DMS153 treated with DMSO at 0.1 percent for 48 hours (cell line): ENCODE results near the gene PCNT.
"Not testable (repeated sequence)": the region's sequence is repeated elsewhere in the genome, so short reads cannot be mapped to it uniquely, and the experiment has no call there.

Experiments
- DNase-seq: peaks from one replicate; lab custom pipeline; 2025; ENCODE audit not compliant: unreplicated experiment; lab: John Stamatoyannopoulos, UW

Gene PCNT

DNA sequence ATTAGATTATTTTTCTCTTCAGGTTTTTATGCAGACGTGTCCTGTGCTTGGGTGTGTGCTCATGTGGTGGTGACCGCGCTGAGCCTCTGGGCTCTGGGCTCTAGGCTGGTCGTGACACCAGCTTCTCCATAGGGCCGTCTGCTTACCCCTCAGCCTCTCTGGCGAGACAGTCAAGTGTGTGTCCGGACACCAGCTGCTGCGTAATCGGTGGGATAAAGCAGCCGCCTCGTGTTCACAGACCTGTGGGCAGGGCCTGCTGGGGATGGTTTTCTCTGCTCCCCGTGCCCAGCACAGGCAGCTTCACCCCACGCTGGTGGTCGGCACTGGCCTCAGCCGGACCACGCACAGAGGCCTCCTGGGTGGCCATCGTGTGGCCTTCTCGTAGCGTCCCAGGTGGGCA is 101.1 kb downstream of the PCNT start:
- DNase-seq, result no peak

DNA sequence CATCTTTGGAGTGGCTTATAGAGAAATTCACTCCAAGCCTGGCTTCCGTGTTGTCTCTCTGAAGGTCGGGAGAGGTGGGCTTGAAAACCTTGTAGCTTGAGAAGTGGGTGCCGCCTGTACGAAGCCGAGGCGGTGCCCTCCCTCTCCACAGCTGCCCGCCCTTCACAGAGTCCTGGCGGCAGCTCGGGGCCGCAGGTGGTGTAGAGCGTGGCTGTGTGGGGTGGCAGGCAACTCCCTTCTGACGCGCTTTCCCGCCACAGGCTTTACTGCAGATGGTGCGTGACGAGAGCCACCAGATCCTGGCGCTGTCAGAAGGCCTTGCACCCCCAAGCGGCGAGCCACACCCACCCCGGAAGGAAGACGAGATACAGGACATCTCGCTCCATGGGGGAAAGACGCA is 101.6 kb downstream of the PCNT start:
- DNase-seq, result peak; percentile 4

DNA sequence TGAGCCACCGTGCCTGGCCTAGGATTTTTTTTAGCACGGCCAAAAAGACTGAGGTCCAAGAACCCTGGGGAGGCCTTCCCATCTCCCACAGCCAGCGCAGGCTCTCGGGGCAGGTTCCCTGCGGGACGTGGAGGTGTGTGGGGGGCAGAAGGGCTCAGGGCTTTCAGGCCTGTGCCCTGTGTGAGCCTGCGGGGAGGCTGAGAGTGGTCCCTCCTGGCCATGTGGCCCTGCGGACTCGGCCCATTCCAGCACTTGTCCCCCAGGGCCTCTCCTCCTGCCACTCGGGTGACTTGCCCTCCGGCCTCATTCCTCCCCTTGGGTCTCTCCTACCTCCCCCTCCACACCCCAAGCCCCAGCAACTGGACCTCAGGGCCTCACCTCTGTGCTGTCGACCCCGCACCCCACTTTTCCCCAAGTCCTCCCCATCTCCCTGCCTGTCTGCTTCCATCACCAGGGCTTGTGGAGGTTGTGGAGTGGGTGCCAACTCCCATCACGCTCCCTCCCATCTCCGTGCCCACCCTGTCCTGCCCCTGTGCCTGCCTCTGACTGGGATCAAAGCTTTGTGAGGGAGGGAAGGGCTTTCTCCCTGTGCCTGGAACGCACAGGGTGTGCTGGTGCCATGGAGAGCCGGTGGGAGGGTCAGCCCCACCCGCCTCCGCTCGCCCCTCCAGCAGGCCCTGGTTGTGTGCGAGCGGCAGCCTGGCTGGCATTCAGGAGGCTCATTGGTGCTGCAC is 102.5 kb downstream of the PCNT start:
- DNase-seq, result no peak

DNA sequence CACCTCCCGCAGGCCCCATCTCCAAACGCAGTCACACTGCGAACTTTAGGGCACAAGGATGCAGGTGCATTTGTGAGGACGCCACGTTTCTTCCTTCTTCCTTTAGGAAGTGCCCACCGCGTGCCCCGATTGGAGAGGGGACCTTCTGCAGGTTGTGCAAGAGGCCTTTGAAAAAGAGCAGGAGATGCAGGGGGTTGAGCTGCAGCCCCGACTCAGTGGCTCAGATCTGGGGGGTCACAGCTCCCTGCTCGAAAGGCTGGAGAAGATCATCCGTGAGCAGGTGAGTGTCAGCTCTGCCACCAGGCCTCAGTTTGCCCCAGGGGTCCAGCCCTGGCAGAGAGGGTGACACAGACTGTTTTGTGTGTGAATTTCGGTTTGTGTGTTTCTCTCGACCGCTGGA is 103.6 kb downstream of the PCNT start:
- no peak for DNase-seq

DNA sequence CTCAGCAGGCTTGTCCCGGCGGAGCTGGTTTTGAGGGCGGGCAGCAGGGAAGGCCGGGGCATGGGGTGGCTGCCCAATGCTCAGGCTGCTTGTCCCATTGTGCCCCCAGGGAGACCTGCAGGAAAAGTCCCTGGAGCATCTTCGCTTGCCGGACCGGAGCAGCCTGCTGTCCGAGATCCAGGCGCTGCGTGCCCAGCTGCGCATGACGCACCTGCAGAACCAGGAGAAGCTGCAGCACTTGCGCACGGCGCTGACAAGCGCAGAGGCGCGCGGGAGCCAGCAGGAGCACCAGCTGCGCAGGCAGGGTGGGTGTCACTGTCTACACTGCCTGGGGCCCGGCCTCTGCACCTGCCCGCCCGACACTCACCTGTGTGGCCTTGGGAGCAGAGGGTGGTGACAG is 104.3 kb downstream of the PCNT start:
- DNase-seq, result no peak

DNA sequence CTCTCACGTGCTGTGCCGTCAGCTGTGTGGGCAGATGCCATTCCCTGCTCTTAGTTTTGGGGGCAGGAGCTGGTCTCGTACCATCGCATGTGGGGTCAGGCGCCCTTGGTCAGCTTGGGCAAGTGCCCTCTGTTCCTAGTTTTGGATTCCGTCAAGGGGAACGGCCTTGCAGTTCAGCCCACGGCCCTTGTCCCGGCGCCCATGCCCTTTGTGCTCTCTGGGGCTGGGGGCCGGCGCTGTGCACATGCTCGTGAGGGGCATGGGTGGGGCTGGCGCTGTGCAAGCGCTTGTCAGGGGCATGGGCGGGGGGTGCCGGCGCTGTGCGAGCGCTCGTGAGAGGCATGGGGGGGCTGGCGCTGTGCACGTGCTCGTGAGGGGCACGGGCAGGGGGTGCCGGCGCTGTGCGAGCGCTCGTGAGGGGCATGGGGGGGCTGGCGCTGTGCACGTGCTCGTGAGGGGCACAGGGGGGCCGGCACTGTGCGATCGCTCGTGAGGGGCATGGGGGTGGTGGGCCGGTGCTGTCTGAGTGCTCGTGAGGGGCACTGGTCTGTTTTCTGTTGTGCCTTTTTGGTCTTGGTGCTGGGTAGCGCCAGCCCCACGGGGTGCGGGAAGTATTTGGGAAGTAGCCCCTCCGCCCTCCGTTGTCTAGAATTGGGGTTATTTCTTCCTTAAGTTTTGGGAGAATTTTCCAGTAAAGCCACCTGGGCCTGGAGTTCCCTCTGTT is 105.2 kb downstream of the PCNT start:
- no peak for DNase-seq

DNA sequence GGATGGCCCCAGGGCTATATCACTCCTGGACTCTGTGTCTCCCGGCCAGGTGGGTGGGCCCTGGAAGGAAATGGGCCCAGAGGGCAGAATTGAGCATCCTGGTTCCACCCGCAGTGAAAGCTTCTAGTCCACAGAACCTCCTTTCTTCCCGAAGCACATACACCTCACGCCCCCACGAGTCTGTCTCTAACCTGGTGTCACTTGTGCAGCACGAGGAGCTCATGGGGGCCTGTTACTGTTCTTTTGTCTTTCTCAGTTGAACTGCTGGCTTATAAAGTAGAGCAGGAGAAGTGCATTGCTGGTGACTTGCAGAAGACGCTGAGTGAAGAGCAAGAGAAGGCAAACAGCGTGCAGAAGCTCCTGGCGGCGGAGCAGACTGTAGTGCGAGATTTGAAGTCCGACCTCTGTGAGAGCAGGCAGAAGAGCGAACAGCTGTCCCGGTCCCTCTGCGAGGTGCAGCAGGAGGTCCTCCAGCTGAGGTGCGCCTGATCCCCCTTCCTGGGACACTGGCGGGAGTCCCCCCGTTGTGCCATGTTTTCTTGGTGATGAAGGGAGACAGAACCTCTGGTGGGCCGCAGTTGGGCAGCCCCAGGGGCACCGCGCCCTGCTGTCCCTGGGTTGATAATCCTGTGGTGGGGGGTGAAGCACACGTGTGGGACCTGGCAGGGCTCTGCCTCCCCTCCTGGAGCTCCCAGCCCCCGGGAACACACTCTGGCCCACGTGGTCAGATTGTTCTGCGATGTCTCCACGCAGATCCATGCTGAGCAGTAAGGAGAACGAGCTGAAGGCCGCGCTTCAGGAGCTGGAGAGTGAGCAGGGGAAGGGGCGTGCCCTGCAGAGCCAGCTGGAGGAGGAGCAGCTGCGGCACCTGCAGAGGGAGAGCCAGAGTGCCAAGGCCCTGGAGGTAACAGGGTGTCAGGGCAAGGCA is 106.1 kb downstream of the PCNT start:
- no peak for DNase-seq

DNA sequence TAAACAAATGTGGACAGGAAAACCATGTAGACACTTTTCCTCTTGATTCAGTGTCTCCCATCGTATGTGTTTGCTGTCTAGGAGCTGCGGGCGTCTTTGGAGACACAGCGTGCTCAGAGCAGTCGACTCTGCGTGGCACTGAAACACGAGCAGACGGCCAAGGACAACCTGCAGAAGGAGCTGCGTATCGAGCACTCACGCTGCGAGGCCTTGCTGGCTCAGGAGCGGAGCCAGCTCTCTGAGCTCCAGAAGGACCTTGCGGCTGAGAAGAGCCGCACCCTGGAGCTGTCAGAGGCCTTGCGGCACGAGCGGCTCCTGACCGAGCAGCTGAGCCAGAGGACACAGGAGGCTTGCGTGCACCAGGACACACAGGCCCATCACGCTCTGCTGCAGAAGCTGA is 107.5 kb downstream of the PCNT start:
- DNase-seq, result no peak

DNA sequence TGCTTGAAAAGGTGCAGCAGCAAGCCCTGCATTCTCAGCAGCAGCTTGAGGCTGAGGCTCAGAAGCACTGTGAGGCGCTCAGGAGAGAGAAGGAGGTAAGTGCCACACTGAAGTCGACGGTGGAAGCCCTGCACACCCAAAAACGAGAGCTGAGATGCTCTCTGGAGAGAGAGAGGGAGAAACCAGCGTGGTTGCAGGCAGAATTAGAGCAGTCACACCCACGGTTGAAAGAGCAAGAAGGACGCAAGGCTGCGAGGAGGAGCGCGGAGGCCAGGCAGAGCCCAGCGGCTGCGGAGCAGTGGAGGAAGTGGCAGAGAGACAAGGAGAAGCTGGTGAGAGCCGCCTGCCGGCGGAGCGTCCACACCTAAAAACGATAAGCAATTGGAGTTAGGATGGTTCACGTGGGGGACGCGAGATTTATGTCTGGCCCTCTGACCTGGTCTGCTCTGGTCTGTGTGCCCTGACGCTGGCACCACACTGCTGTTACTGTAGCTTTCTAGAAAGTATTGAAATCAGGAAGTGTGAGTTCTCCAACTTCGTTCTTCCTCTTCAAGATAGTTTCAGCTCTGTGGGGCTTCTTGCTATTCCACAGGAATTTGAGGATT is 108.0 kb downstream of the PCNT start:
- DNase-seq, result no peak

DNA sequence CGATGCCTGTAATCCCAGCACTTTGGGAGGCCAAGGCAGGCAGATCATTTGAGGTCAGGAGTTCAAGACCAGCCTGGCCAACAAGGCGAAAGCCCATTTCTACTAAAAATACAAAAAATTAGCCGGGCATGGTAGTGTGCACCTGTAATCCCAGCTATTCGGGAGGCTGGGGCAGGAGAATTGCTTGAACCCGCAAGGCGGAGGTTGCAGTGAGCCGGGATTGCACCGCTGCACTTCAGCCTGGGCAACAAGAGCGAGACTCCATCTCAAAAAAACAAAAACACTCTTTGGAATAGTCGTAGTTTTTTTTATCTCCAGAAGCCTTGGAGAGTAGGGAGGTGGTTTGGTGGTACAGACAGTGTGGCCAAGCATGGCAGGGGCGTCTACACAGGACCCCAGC is 109.2 kb downstream of the PCNT start:
- not testable (repeated sequence) for DNase-seq

DNA sequence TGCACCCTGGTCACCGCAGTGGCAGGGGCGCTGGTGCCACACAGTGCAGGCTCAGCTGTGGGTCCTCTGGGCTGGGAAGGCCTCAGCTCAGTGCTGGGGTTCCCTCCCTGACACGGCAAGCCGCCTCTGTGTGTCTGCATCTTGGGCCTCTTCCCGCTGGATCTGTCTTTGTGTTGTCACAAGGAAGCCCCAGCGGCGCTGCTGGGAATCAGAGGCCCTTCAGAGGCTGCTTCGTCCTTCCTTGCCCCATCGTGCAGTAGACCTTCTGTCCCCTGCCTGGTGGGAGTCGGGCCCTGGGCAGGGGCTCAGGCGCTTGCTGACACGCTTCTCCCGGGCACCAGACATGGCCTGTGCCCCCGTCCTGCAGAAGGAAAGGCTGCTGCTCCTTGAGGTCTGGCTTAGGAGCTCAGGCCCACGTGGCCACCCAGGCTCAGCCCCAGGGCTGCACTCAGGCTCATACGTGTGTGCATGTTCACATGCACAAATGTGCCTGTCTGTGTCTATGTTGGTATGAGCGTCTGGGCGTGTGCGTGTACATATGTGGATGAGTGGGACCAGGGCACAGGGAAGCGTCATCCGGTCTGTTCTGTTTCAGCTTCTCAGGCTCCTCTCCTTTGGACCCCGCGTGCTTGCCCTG is 110.5 kb downstream of the PCNT start:
- no peak for DNase-seq

DNA sequence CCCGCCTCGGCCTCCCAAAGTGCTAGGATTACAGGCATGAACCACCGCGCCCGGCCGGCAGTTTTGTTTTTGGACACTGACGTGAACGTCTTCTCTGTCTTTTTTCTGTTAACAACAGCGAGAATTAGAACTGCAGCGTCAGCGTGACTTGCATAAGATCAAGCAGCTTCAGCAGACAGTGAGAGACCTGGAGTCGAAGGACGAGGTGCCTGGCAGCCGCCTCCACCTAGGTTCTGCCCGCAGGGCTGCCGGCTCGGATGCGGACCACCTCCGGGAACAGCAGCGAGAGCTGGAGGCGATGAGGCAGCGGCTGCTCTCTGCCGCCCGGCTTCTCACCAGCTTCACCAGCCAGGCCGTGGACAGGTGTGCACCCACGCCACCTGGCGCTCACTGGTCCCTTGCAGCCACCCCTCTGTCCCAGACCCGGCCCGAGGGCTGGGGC is 111.9 kb downstream of the PCNT start:
- no peak for DNase-seq

DNA sequence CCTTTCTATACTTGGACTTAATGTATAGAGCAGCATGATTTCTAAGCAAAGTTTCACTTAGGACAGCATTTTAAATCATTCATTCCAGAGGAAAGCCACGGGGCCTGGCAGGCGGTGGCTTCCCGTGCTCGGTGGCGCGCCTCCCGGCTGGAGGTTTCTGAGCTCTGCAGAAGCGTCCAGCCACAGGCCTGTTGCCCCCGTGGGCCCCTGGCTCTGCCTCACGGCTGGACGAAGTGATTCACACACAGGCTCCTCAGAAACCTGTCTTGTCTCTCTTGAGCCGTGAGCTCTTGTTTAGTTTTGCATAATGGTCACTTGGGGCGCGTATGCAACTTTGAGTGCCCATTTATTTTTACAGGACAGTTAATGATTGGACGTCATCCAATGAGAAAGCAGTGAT is 112.7 kb downstream of the PCNT start:
- DNase-seq, result no peak

DNA sequence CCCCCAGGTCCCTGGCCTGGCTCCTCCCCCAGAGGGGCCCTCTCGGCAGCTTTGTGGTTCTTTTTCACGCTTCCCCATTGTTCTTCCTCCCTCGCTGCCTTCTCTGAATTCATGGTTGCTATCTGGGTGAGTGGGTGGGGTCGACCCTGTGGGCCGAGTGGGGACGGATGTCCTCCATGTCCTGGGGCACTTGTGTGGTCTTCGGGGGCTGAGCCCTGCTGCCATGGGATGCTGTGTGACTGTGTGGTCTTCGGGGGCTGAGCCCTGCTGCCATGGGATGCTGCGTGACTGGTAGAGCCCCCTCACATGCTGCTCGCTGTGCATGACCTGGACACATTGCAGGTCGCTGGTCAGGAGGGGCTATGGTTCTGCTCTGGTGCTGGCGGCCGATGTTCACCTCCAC is 113.1 kb downstream of the PCNT start:
- no peak for DNase-seq

DNA sequence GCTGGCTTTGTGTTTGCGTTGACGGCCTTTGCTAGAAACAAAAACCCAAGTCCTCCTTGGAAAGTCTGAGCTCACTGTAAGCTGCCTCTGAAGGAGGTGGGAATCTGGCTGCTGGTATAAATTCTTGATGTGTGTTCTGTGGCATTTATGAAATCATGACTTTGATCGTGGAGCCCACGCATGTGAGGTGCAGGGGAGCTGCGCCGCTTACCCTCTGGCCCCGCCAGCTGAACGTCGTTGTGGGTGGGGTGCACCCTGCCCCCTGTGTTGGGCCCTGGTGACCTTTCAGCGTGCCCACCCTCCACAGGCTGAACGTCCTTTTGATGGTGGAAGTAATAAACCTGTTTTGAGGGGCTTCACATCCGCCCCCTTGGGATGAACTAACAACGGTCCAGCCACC is 113.6 kb downstream of the PCNT start:
- DNase-seq, result no peak

DNA sequence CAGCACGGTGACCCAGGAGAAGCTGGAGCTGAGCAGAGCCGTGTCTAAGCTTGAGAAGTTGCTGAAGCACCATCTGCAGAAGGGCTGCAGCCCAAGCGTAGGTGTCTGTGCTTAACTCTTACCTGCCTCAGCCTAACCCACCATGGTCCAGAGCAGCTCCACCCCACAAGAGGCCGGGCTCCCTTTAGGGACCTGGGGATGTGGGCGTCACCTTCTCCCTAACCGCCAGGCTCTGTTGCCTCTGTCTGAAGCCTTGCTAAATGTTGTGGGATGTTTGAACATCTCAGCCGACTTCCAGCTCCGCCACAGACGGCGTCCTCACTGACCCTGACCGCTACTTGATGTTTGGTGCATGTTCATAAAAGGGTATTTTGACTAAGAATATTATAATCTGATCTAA is 114.3 kb downstream of the PCNT start:
- DNase-seq, result no peak

DNA sequence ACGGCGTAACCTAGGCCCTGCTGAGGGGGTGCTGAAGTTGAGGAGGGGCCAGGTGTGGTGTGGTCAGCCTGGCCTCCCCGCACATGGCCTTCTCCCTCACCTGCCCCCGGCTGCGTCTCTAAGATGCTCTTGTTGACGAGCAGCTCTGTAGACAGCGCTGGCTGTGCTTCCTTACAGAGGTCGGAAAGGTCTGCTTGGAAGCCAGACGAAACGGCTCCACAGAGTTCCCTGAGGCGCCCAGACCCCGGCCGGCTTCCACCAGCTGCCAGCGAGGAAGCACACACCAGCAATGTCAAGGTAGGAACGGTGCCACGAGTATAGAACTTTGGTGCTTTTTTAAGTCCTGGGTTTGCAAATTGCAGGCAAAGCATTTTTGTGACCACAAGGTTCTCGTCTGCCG is 116.0 kb downstream of the PCNT start:
- no peak for DNase-seq

DNA sequence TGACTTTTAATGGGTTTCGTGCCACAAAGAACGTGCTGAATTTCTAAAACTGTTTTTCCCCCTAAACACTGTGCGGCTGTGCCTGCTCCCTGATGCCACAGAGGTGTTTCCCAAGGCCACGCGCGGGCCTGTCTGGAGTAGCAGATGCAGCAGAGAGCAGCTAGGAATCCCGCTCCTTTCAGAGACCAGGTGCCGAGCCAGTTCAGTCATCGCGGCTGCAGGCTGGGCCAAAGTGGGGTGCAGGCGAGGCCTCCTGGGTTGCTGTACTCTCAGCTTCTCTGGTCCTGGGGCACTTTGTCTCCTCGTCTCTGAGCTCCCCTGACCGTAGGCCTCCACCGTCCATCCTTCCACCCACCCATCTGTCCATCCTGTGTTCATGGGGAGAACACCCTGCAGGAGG is 117.4 kb downstream of the PCNT start:
- no peak for DNase-seq

DNA sequence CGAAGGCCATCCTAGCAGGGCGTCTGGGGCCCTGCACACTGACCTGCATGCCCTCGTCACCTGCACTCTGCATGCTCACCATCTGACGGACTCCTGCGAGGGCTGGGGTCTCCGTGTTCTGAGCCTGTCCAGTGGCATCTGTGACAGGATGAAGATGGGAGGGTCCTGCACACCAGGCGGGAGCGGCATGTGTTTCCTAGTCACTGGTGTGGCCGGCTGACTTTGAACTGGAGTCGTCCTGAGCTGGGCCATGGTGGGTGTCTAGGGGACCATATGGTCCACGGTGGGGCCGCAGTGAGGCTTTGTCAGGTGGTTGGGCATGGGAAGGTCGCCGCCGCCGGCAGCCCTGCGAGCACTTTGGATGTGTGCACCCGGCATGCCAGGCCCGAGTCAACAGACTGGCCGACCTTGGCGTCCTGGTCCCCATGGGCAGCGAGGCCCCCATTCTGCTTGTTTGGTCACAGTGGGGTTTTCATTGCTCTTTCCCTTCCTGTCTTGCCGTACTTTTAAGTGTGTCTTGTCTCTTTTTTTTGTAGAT is 118.1 kb downstream of the PCNT start:
- DNase-seq, result no peak

DNA sequence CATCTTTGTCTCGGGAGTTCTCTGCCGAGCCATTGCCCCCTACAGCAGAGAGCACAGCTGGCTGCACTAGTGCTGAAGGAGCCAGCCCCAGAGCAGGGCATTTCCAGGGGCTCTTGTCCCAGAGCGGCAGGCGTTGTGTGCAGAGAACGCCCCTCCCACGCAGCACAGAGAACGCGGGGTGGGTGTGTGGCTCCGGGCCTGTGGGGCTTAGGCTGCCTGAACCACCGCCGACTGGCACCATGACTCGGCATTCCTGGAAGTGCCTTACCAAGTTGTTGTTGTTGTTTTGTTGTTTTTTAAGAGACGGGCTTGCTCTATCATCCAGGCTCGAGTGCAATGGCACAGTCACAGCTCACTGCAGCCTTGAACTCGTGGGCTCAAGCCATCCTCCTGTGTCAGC is 119.0 kb downstream of the PCNT start:
- no peak for DNase-seq

DNA sequence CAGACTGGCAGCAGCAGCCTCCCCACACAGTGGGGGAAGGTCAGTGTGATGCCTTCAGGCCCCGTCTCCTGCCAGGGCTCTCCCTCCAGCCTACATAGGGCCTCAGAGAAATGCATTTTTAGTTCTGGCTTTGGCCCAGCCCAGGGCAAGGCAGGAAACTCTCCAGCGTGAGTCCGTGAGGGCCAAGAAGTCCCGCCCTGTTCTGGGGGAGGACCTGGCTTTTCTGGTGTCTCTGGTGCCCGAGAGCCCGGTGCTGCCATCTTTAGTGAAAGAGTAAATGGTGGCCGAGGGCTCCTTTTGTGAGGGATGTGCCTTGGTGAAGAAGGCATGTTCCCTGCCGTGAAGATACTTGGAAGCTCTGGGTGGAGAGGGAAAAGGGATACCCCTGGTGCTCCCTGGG is 120.0 kb downstream of the PCNT start:
- DNase-seq, result no peak
